ENCODE results near the gene UFD1.

GRCh38 chr22:19507534-19507861, 28.5 kb upstream of the UFD1 start:
- no peak for TF ChIP-seq POLR2AphosphoS5 (IDR thresholded peaks at IDR 0.05)
- TF ChIP-seq CTCF (IDR thresholded peaks at IDR 0.05) = no peak
- no peak for TF ChIP-seq POLR2A (IDR thresholded peaks at IDR 0.05)
- TF ChIP-seq EP300 (IDR thresholded peaks at IDR 0.05; ENCODE audit: low read depth) = no peak
